GM18951 (cell line): ENCODE results near the gene C15orf61.

ENCODE experiments used
- POLR2A ChIP-seq: IDR thresholded peaks from 4 replicates; pipeline ENCODE4 v1.6.1; 2011; ENCODE audit warnings: mild to moderate bottlenecking; ENCODE audit not compliant: insufficient read length, insufficient read depth; ENCODE audit errors: extremely low read depth
- in situ Hi-C: fragments of 300-500 bp; cut with MboI; formaldehyde crosslinking; loops from one replicate; pipeline ENCODE4 v1.12.0; 2022; ENCODE audit warnings: low sequenced_read_pairs, mixed read lengths, inconsistent platforms; ENCODE audit not compliant: unreplicated experiment

C15orf61 gene

DNA sequence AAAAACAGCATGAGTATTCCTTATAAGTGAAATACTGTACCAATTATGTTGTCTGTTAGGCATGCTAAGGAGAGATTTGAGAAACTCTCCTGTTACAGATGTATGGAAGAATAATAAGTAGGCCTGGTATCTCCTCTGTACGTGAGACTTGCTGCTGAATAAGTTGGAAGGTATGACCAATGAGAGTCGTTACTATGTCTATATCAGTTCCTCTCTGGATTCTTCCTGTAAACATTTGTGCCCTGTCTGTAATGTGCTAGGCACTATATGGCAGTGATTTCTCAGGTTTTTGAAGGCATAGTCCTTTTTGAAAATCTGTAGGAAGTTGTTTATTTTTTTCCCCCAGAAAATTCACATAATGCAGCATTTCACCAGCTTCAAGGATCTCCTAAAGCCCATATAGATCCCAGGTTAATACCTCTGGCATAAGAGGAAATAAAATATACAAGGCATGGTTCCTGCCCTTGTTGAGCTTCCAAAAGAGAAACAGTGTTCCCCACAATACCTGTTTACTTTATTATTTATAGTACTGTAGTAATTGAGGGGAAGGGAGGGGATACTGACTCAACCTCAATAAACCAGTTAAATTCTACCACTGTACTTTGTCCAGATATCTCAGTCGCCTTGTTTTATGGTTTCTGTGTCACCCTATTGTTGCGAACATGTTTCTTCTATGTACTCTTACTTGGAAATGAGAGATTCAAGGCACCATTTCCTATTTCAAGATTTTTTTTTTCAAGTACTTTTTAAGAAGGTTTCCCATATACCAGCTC, 50.1 kb downstream of the C15orf61 start:
- TF ChIP-seq POLR2A: no peak
- in situ Hi-C loops: no loop called here

DNA sequence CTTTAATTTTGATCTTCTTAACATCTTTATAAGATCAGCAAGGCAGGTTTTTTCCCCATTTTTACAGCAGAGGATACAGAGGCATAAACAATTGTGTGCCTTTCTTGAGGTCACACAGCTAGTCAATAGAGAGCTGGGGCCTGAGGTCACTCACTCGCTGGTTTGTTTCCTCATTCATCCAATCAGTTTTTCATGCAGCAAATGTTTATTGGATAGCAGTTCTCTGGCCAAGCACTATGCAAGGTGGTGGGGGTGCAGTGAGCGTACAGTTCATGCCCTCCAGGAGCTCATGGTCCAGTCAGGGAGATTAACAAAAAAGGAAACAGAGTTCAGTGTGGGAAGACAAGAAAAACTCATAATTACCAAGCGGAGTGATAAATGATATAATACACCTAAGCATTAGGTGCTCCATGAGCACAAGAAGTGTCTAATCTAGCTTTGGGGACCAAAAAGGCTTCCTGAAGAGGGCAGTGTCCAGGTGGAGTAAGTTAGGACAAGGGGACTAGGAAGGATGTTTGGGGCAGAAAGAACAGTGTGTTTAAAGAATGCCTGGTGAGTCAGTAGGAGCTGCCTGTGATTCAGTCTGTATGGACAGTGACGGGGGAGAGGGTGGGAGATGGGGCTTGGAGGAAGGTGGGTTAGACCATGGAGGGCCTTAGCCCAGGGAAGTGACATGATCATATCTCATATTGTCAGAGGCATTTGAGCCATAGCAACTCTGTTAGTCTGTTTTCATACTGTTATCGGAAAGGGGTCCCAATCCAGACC, 50.9 kb downstream of the C15orf61 start:
- no peak for TF ChIP-seq POLR2A

DNA sequence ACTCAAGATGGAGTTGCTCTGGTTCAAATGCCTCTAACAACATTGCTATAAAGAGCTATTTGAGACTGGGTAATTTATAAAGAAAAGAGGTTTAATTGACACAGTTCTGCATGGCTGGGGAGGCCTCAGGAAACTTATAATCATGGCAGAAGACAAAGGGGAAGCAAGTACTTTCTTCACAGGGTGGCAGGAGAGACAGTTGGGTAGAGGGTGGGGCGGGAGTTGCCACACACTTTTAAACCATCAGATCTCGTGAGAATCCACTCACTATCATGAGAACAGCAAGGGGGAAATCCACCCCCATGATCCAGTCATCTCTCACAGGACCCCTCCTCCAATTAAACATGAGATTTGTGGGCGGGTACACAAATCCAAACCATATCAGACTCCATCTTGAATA, 52.3 kb downstream of the C15orf61 start:
- in situ Hi-C loops: no loop called here
- no peak for TF ChIP-seq POLR2A

More for the DNA sequence above, 50.9 kb downstream of the C15orf61 start:
- in situ Hi-C loops: no loop called here

DNA sequence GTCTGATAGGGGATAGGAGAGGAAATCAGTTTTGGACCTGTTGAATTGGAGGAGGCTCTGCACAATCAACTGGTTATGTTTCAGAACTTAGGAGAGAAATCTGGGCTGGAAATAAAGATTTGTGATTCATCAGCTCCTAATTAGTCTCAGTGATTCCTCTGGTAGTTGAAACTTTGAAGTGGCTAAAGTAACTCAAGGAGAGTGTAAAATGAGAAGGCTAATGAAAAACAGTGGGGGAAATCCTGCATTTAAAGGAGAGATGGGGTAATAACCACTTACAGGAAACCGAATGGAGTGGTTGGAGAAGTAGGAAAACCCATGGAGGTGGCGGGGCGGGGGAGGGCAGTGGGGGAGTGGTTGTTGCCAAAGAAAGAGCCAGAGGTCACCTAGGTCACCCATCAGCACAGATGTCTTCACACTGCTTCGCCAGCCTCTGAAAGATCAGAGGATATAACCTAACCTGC, 54.1 kb downstream of the C15orf61 start:
- TF ChIP-seq POLR2A: no peak
- in situ Hi-C loops: no loop called here

DNA sequence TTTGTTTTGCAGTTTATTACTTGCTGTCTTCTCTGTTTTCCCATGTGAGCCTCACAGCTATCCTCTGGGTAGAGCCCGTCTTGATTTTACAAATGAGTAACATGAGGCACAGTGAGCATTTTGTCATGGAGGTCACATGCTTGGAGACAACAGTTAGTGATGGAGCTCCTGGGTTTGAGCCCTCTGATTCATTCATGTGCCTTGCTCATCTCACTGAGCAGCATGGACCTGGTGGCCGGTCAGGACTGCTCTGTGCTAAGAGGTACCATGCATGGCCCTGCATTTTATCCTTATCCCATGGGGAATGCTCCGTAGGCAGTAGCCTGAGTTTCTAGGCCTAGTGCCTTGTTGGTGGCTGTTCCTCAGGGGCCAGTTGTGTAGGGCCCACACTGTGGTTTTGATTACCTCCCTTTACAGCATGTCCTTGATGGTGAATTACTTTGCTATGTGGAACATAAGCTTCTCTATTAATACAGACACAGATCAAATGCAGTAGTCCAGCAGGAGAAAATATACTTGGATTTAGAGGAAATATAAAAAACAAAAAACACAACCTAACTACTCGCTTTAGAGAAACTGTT, 57.2 kb downstream of the C15orf61 start:
- TF ChIP-seq POLR2A: no peak
- in situ Hi-C loops: no loop called here

DNA sequence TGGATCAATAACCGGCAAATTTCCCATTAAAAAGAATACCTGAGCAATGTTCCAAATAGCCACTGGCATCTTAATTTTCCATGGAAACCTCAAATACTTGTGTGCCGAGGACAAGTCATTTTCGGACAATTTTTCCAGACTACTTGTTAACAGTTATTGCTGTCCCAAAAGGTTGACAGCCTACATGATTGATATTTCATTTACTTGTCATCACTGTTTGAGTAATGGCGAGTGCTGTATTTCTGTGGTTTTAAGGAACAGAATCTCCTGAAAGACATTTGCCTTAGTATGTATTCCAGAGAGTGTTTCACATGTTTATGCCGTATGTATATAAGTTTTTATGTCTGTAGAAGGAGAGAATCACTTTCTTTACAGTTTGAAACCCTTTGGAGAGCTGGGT, 58.2 kb downstream of the C15orf61 start:
- TF ChIP-seq POLR2A: no peak
- in situ Hi-C loops: no loop called here
